GM12878 (cell line): Measurements from ENCODE around the gene COPS8. TPM values are rescaled to one million over a fixed set of nuclear protein-coding genes. Genes with fewer than 3 reads are reported as not detected.

Experiments
- ATAC-seq: fragments of 200-7000 bp; cut with Tn5 transposase; 3 replicates; pipeline ENCODE4 v1.9.1; 2020; ENCODE audit warnings: mild to moderate bottlenecking, moderate library complexity
- BruUV-seq: library from RNA; stranded (reverse); fragments of 400-500 nt; replicated peaks from 2 replicates; lab custom pipeline; 2021; lab: Mats Ljungman, UMichigan
- CTCF ChIA-PET: fragments of 300-600 bp; sonication (Branson Sonifier 250); formaldehyde crosslinking; extraction: SDS; loops from one replicate; lab custom pipeline; 2021; ENCODE audit warnings: inconsistent platforms; lab: Yijun Ruan, JAX
- POLR2A ChIA-PET: fragments of 350-600 bp; formaldehyde crosslinking; extraction: SDS; loops from one replicate; lab custom pipeline; 2021; ENCODE audit warnings: inconsistent platforms; lab: Charles Lee
- RAD21 ChIA-PET: fragments of 300-600 bp; sonication (Branson Sonifier 250); formaldehyde crosslinking; loops from one replicate; lab custom pipeline; 2023; ENCODE audit warnings: antibody characterized with exemption; ENCODE audit not compliant: unreplicated experiment; lab: Charles Lee
- SMC1A ChIA-PET: fragments of 300-600 bp; sonication (Branson Sonifier 250); formaldehyde crosslinking; loops from one replicate; lab custom pipeline; 2023; ENCODE audit not compliant: unreplicated experiment, uncharacterized antibody; lab: Charles Lee
- DNase-seq: peaks from one replicate; pipeline ENCODE4 v3.0.0-alpha.2; 2011; ENCODE audit warnings: low read depth, low spot score
- FAIRE-seq: peaks from 3 replicates; lab custom pipeline; 2011; peaks lifted over from hg19 to GRCh38; lab: Jason Lieb, UNC
- H2AFZ ChIP-seq: 2 replicates; pipeline ENCODE4 v1.6.0; 2011; ENCODE audit warnings: low read depth, low read length, control low read depth; ENCODE audit not compliant: control insufficient read depth
- H3K27ac ChIP-seq: 2 replicates; pipeline ENCODE4 v1.5.1; 2011; ENCODE audit warnings: control low read depth; ENCODE audit not compliant: control insufficient read depth, insufficient read depth
- H3K27me3 ChIP-seq, 2 experiments: replicated peaks in 1 of 2; 2 replicates each; pipeline versions ENCODE4 v1.6.0 to v1.6.1; 2011; ENCODE audit warnings: low read length in 1 of 2; ENCODE audit not compliant: control insufficient read depth in 2 of 2, insufficient read depth in 2 of 2
- H3K36me3 ChIP-seq, 2 experiments: 2 replicates each; pipeline ENCODE4 v1.5.1; 2011; ENCODE audit warnings: low read length in 1 of 2; ENCODE audit not compliant: control insufficient read depth in 2 of 2, insufficient read depth in 2 of 2
- H3K4me1 ChIP-seq: 2 replicates; pipeline ENCODE4 v1.6.1; 2011; ENCODE audit warnings: mild to moderate bottlenecking, low read length, moderate library complexity, mixed read lengths; ENCODE audit not compliant: control insufficient read depth, insufficient read depth
- H3K4me2 ChIP-seq: 2 replicates; pipeline ENCODE4 v1.6.0; 2011; ENCODE audit warnings: control low read depth; ENCODE audit not compliant: control insufficient read depth, insufficient read depth
- H3K4me3 ChIP-seq: fragments of 200-600 bp; sonication (generic); 2 replicates; pipeline ENCODE4 v1.5.1; 2016
- H3K79me2 ChIP-seq: 2 replicates; pipeline ENCODE4 v1.6.0; 2011; ENCODE audit warnings: low read length; ENCODE audit not compliant: control insufficient read depth, insufficient read depth
- H3K9ac ChIP-seq: 2 replicates; pipeline ENCODE4 v1.8.0; 2011; ENCODE audit warnings: low read length, control low read depth, mixed read lengths; ENCODE audit not compliant: control insufficient read depth, insufficient read depth
- H3K9me3 ChIP-seq: replicated peaks from 3 replicates; pipeline ENCODE4 v1.5.1; 2011; ENCODE audit warnings: mild to moderate bottlenecking, low read length; ENCODE audit not compliant: control insufficient read depth, insufficient read depth
- H4K20me1 ChIP-seq: 2 replicates; pipeline ENCODE4 v1.6.0; 2011; ENCODE audit not compliant: control insufficient read depth, insufficient read depth
- BMI1 ChIP-seq: fragments of 450-650 bp; IDR thresholded peaks from 2 replicates; pipeline ENCODE4 v1.6.1; 2016; ENCODE audit warnings: mild to moderate bottlenecking, moderate library complexity, borderline replicate concordance
- CBFB ChIP-seq: IDR thresholded peaks from 2 replicates; pipeline ENCODE4 v1.6.1; 2016; ENCODE audit warnings: antibody characterized with exemption, low read depth
- MTA2 ChIP-seq: fragments of 450-650 bp; IDR thresholded peaks from 2 replicates; pipeline ENCODE4 v1.6.1; 2016; ENCODE audit warnings: low read depth, mild to moderate bottlenecking, moderate library complexity
- SRF ChIP-seq, 2 experiments: IDR thresholded peaks; 2 replicates each; pipeline ENCODE4 v1.6.1; 2011; ENCODE audit warnings: low read depth in 2 of 2, low read length in 2 of 2, mild to moderate bottlenecking in 1 of 2, moderate library complexity in 1 of 2
- WGBS: methylation state at CpG from one replicate; pipeline ENCODE4 v1.1.6; 2016; ENCODE audit warnings: low lambda C conversion rate; ENCODE audit not compliant: insufficient replicate concordance, insufficient coverage; ENCODE audit errors: missing lambda C conversion rate; 5-methylcytosine and 5-hydroxymethylcytosine counted together
- in situ Hi-C: fragments of 300-500 bp; cut with MboI; formaldehyde crosslinking; loops from 9 replicates; pipeline ENCODE4 v1.14.3; 2018; ENCODE audit warnings: mixed read lengths
- intact Hi-C: fragments of 100-400 bp; cut with micrococcal nuclease; formaldehyde crosslinking; loops from one replicate; pipeline ENCODE4 v1.14.2; 2022; ENCODE audit not compliant: unreplicated experiment
- polyA plus RNA-seq, 11 experiments: library from polyadenylated mRNA; depleted of rRNA in 4 of 11; unstranded in 6 of 11; stranded (reverse) in 5 of 11; fragments of >200 nt; fragmentation: Nextera tagmentation in 4 of 11; fragmentation: Illumina TruSeq in 1 of 11; extraction: Ambion mirVana in 4 of 11; extraction: Trizol in 1 of 11; gene quantifications; 1 replicate in 1 of 11; 2 replicates in 10 of 11; pipeline versions ENCODE4 v1.2.1 to v1.2.3, GENCODE V29; 2011 to 2016; ENCODE audit warnings: inconsistent platforms in 2 of 11, missing spikeins in 2 of 11, low read depth in 1 of 11
- total RNA-seq, 4 experiments: library from RNA; depleted of rRNA in 3 of 4; stranded (reverse); fragments of >200 nt in 3 of 4; fragmentation: Illumina TruSeq in 1 of 4; extraction: Trizol in 1 of 4; gene quantifications; 2 replicates each; pipeline versions ENCODE4 v1.2.1 to v1.2.3, GENCODE V29; 2013 to 2021
- TF ChIP-seq, protein P1 (sequence below): IDR thresholded peaks from 2 replicates; pipeline ENCODE4 v1.6.1; 2012; ENCODE audit warnings: mild to moderate bottlenecking, low read depth, low read length

Gene COPS8
- total and polyA plus RNA-seq, 10 of the 15 experiments (the other 5 are each of a cell fraction or from before 2014, with no cell fraction given): 44.0 to 134 (median 107) TPM

DNA sequence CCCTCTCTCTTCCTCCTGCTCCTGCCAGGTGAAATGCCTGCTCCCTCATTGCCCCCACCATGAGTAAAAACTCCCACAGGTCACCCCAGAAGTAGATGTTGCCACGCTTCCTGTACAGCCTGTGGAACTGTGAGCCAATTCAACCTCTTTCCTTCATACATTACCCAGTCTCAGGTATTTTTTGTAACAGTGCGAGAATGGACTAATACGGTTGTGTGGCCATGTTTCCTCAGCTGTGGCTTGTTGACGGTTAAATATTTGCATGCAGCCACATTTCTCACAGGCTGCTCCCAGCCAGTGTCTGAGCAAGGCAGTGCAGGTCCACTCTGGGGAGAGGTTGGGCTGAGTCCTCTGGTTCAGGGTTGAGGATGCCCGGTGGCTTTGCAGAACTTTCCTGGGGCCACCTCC lies 27.8 kb upstream of the COPS8 start (continued):
- TF ChIP-seq SRF (IDR thresholded peaks at IDR 0.05; ENCODE audit: low read depth in 2 of 2, low read length in 2 of 2): 0 out of 4 replicates have a peak, but pooled peaks of 1 of the 2 experiments have one; percentile 23
- peak; percentile 45; the same call in 1 of the 2 replicates for TF ChIP-seq MTA2
- TF ChIP-seq, all 136 proteins: peak for 34

DNA sequence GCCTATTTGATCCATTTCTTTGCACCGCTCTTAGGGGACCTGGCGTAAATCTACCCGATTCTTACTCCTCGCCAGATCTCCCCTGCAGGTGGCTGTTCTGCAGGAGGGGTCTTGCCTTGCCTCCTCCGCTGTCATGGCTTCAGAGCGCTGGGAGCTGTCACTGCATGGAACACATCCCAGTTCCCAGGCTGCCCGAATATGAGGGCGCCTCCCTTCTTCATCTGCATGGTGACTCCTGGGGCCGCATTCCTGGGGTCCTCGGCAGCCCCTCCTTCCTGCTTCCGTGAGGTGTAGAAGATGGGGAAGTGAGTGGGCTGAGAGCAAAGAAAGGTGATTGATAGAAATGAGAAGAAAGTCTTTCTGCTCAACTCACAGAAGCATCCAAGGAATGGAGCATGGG lies 27.3 kb upstream of the COPS8 start:
- TF ChIP-seq, protein P1, sequence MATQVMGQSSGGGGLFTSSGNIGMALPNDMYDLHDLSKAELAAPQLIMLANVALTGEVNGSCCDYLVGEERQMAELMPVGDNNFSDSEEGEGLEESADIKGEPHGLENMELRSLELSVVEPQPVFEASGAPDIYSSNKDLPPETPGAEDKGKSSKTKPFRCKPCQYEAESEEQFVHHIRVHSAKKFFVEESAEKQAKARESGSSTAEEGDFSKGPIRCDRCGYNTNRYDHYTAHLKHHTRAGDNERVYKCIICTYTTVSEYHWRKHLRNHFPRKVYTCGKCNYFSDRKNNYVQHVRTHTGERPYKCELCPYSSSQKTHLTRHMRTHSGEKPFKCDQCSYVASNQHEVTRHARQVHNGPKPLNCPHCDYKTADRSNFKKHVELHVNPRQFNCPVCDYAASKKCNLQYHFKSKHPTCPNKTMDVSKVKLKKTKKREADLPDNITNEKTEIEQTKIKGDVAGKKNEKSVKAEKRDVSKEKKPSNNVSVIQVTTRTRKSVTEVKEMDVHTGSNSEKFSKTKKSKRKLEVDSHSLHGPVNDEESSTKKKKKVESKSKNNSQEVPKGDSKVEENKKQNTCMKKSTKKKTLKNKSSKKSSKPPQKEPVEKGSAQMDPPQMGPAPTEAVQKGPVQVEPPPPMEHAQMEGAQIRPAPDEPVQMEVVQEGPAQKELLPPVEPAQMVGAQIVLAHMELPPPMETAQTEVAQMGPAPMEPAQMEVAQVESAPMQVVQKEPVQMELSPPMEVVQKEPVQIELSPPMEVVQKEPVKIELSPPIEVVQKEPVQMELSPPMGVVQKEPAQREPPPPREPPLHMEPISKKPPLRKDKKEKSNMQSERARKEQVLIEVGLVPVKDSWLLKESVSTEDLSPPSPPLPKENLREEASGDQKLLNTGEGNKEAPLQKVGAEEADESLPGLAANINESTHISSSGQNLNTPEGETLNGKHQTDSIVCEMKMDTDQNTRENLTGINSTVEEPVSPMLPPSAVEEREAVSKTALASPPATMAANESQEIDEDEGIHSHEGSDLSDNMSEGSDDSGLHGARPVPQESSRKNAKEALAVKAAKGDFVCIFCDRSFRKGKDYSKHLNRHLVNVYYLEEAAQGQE: no peak
- TF ChIP-seq BMI1 (no peak), CBFB (no peak)
- 5% methylated on average over 11 of the region's 11 CpGs for WGBS
- intact Hi-C loops (loop anchor here (2.0 to 10.0 kb wide), 2 partner anchors 26 to 164 kb away; partner anchors contain the start of gene COPS8), in situ Hi-C loops (no loop called here)
- Histone ChIP-seq H2AFZ (no peak overlapping the region), H3K4me3 (peak overlapping the region; percentile 49), H3K36me3 (no peaks in the 10 kb centered on the region), H4K20me1 (no peaks in the 10 kb centered on the region), H3K4me1 (peaks cover 38% of the 10 kb centered on the region), H3K9me3 (no peaks in the 10 kb centered on the region), H3K79me2 (no peaks in the 10 kb centered on the region), H3K9ac (peak overlapping the region; percentile 38; the same call in 1 of the 2 replicates), H3K27ac (peak overlapping the region; percentile 56), H3K4me2 (peak overlapping the region; percentile 96), H3K27me3 (no peaks in the 10 kb centered on the region; a peak in 2 of 4 replicates)
- no TSS peak for BruUV-seq
- SMC1A ChIA-PET: interaction anchor here (0.9 to 6.0 kb wide), 9 partner anchors 13 to 710 kb away, joined by 3 to 53 read pairs (median 4); partner anchors contain the start of gene ACKR3
- FAIRE-seq: no peak
- POLR2A ChIA-PET: interaction anchor here (0.8 to 1.1 kb wide), 2 partner anchors 27 to 488 kb away, joined by 3 to 4 read pairs; partner anchors contain the start of genes ACKR3 and COPS8
- CTCF ChIA-PET: interaction anchor here (0.6 to 5.7 kb wide), 8 partner anchors 9 to 748 kb away, joined by 3 to 63 read pairs (median 17); partner anchors contain the start of genes ACKR3 and COPS8
- RAD21 ChIA-PET: interaction anchor here (1.0 to 5.5 kb wide), 8 partner anchors 26 to 546 kb away, joined by 3 to 65 read pairs (median 4); partner anchors contain the start of genes ACKR3 and COPS8
- DNase-seq: no peak
- ATAC-seq: peak; percentile 6
